ENCODE measurements around the gene RPL13. TPM values are rescaled to one million over a fixed set of nuclear protein-coding genes. Genes with fewer than 3 reads are reported as not detected.

Gene RPL13
- total and polyA plus RNA-seq, 2 of the 8 experiments (the other 6 are each of a cell fraction or from before 2014, with no cell fraction given), result 2,162 to 7,384 TPM

DNA sequence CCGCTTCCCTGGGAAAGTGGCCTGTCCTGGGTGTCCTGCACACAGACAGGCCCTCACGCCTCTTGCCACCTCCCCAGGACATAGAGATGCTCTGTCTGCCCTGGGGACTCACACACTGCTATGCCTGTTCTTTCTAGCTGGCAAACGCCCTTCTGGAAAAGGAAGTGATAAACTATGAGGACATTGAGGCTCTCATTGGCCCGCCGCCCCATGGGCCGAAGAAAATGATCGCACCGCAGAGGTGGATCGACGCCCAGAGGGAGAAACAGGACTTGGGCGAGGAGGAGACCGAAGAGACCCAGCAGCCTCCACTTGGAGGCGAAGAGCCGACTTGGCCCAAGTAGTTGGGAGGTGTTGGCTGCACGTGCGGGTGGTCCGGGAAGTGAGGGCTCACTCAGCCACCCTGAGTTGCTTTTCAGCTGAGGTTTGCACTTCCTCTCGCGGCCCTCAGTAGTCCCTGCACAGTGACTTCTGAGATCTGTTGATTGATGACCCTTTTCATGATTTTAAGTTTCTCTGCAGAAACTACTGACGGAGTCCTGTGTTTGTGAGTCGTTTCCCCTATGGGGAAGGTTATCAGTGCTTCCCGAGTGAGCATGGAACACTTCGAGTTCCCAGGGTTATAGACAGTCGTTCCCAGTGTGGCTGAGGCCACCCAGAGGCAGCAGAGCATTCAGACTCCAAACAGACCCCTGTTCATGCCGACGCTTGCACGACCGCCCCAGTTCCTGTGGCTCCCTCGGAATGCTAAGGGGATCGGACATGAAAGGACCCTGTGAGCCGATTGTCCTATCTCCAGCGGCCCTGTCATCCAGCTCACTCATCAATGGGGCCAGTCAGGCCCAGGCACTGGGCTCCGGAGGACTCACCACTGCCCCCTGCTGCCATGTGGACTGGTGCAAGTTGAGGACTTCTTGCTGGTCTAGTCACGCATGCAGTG is 3.5 kb upstream of the RPL13 start (continued):
- TF ChIP-seq RNF2 (IDR thresholded peaks at IDR 0.05; ENCODE audit: borderline replicate concordance, low read depth, low read length, missing control alignments, poor library complexity, severe bottlenecking), result no peak
- TF ChIP-seq EP300 (IDR thresholded peaks at IDR 0.05; ENCODE audit: borderline replicate concordance in 1 of 2, low read depth in 2 of 2, low read length in 2 of 2), result no peak
- TF ChIP-seq MAFK (IDR thresholded peaks at IDR 0.05; ENCODE audit: low read depth, low read length), result no peak
- TF ChIP-seq, protein P1, sequence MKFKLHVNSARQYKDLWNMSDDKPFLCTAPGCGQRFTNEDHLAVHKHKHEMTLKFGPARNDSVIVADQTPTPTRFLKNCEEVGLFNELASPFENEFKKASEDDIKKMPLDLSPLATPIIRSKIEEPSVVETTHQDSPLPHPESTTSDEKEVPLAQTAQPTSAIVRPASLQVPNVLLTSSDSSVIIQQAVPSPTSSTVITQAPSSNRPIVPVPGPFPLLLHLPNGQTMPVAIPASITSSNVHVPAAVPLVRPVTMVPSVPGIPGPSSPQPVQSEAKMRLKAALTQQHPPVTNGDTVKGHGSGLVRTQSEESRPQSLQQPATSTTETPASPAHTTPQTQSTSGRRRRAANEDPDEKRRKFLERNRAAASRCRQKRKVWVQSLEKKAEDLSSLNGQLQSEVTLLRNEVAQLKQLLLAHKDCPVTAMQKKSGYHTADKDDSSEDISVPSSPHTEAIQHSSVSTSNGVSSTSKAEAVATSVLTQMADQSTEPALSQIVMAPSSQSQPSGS (IDR thresholded peaks at IDR 0.05; ENCODE audit: low read length), result no peak
- TF ChIP-seq, protein P2, sequence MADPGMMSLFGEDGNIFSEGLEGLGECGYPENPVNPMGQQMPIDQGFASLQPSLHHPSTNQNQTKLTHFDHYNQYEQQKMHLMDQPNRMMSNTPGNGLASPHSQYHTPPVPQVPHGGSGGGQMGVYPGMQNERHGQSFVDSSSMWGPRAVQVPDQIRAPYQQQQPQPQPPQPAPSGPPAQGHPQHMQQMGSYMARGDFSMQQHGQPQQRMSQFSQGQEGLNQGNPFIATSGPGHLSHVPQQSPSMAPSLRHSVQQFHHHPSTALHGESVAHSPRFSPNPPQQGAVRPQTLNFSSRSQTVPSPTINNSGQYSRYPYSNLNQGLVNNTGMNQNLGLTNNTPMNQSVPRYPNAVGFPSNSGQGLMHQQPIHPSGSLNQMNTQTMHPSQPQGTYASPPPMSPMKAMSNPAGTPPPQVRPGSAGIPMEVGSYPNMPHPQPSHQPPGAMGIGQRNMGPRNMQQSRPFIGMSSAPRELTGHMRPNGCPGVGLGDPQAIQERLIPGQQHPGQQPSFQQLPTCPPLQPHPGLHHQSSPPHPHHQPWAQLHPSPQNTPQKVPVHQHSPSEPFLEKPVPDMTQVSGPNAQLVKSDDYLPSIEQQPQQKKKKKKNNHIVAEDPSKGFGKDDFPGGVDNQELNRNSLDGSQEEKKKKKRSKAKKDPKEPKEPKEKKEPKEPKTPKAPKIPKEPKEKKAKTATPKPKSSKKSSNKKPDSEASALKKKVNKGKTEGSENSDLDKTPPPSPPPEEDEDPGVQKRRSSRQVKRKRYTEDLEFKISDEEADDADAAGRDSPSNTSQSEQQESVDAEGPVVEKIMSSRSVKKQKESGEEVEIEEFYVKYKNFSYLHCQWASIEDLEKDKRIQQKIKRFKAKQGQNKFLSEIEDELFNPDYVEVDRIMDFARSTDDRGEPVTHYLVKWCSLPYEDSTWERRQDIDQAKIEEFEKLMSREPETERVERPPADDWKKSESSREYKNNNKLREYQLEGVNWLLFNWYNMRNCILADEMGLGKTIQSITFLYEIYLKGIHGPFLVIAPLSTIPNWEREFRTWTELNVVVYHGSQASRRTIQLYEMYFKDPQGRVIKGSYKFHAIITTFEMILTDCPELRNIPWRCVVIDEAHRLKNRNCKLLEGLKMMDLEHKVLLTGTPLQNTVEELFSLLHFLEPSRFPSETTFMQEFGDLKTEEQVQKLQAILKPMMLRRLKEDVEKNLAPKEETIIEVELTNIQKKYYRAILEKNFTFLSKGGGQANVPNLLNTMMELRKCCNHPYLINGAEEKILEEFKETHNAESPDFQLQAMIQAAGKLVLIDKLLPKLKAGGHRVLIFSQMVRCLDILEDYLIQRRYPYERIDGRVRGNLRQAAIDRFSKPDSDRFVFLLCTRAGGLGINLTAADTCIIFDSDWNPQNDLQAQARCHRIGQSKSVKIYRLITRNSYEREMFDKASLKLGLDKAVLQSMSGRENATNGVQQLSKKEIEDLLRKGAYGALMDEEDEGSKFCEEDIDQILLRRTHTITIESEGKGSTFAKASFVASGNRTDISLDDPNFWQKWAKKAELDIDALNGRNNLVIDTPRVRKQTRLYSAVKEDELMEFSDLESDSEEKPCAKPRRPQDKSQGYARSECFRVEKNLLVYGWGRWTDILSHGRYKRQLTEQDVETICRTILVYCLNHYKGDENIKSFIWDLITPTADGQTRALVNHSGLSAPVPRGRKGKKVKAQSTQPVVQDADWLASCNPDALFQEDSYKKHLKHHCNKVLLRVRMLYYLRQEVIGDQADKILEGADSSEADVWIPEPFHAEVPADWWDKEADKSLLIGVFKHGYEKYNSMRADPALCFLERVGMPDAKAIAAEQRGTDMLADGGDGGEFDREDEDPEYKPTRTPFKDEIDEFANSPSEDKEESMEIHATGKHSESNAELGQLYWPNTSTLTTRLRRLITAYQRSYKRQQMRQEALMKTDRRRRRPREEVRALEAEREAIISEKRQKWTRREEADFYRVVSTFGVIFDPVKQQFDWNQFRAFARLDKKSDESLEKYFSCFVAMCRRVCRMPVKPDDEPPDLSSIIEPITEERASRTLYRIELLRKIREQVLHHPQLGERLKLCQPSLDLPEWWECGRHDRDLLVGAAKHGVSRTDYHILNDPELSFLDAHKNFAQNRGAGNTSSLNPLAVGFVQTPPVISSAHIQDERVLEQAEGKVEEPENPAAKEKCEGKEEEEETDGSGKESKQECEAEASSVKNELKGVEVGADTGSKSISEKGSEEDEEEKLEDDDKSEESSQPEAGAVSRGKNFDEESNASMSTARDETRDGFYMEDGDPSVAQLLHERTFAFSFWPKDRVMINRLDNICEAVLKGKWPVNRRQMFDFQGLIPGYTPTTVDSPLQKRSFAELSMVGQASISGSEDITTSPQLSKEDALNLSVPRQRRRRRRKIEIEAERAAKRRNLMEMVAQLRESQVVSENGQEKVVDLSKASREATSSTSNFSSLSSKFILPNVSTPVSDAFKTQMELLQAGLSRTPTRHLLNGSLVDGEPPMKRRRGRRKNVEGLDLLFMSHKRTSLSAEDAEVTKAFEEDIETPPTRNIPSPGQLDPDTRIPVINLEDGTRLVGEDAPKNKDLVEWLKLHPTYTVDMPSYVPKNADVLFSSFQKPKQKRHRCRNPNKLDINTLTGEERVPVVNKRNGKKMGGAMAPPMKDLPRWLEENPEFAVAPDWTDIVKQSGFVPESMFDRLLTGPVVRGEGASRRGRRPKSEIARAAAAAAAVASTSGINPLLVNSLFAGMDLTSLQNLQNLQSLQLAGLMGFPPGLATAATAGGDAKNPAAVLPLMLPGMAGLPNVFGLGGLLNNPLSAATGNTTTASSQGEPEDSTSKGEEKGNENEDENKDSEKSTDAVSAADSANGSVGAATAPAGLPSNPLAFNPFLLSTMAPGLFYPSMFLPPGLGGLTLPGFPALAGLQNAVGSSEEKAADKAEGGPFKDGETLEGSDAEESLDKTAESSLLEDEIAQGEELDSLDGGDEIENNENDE (IDR thresholded peaks at IDR 0.05; ENCODE audit: insufficient replicate concordance, low read length), result no peak
- TF ChIP-seq HDAC6 (IDR thresholded peaks at IDR 0.05; ENCODE audit: low read depth, low read length), result no peak

Measured in H1 (cell line).